Colonic mucosa (tissue), 4 donors: ENCODE results near the gene LHFPL6. TPM values are rescaled to one million over a fixed set of nuclear protein-coding genes. Genes with fewer than 3 reads are reported as not detected.

Experiments
- DNase-seq: peaks from one replicate; pipeline ENCODE4 v3.0.0-alpha.2; 2020
- H3K27ac ChIP-seq: fragments of 200-600 bp; one replicate; pipeline ENCODE4 v1.8.0; 2021
- H3K27me3 ChIP-seq: fragments of 200-600 bp; one replicate; pipeline ENCODE4 v1.8.0; 2021
- H3K36me3 ChIP-seq: fragments of 200-600 bp; one replicate; pipeline ENCODE4 v1.8.0; 2021
- H3K4me1 ChIP-seq: fragments of 200-600 bp; one replicate; pipeline ENCODE4 v1.8.0; 2021; ENCODE audit warnings: mild to moderate bottlenecking
- H3K4me3 ChIP-seq: fragments of 200-600 bp; one replicate; pipeline ENCODE4 v1.8.0; 2021
- H3K9ac ChIP-seq, 2 donors: one replicate each; pipeline ENCODE4 v1.7.0; 2013; ENCODE audit warnings: control low read depth in 2 of 2, low read depth in 2 of 2, low read length in 2 of 2
- H3K9me3 ChIP-seq: fragments of 200-600 bp; one replicate; pipeline ENCODE4 v1.8.0; 2021
- CTCF ChIP-seq: fragments of 200-600 bp; IDR thresholded peaks from one replicate; pipeline ENCODE4 v1.8.0; 2022; ENCODE audit warnings: antibody characterized with exemption, mild to moderate bottlenecking
- intact Hi-C: fragments of 100-400 bp; cut with DNase I; formaldehyde crosslinking; loops from one replicate; pipeline ENCODE4 v1.14.1; 2022
- total RNA-seq, 2 donors: library from RNA; stranded (reverse); fragmentation: NEBNext Ultra II Directional in 1 of 2; extraction: Animal tissue kit (Norgen Biotek cat#: 25700) in 1 of 2; gene quantifications; one replicate each; pipeline ENCODE4 v1.2.1, GENCODE V29; 2021
- donor health status: healthy.
- donor health status: DM: no; HTN: no; CAD: no.
- donor health status: DM: no; HTN: no; CAD: no.

Gene LHFPL6
- total RNA-seq, 2 donors from 2014 or later: 4.3 to 10.1 TPM

- Histone ChIP-seq H3K9ac (no peak overlapping the region), H3K36me3 (no peaks in the 10 kb centered on the region), H3K4me3 (no peak overlapping the region), H3K27ac (no peak overlapping the region), H3K27me3 (no peaks in the 10 kb centered on the region), H3K4me1 (no peaks in the 10 kb centered on the region), H3K9me3 (no peaks in the 10 kb centered on the region)
- intact Hi-C loops: no loop called here
- no peak for TF ChIP-seq CTCF
- no peak for DNase-seq
Measured at GRCh38 chr13:39527961-39528660, 74.9 kb downstream of the LHFPL6 start.

GRCh38 chr13:39527301-39527700 is 75.7 kb downstream of the LHFPL6 start:
- H3K4me3 ChIP-seq: no peak overlapping the region
- intact Hi-C loops: no loop called here
- no peak for DNase-seq
- H3K9me3 ChIP-seq: no peaks in the 10 kb centered on the region
- no peaks in the 10 kb centered on the region for H3K27me3 ChIP-seq
- no peaks in the 10 kb centered on the region for H3K4me1 ChIP-seq
- no peak for TF ChIP-seq CTCF
- H3K36me3 ChIP-seq: no peaks in the 10 kb centered on the region
- no peak overlapping the region for H3K27ac ChIP-seq
- no peak overlapping the region for H3K9ac ChIP-seq

- Histone ChIP-seq H3K4me1 (no peaks in the 10 kb centered on the region), H3K27me3 (no peaks in the 10 kb centered on the region), H3K9me3 (no peaks in the 10 kb centered on the region), H3K9ac (no peak overlapping the region), H3K27ac (no peak overlapping the region), H3K4me3 (no peak overlapping the region), H3K36me3 (no peaks in the 10 kb centered on the region)
- intact Hi-C loops: no loop called here
- no peak for DNase-seq
- TF ChIP-seq CTCF: no peak
Measured at GRCh38 chr13:39526499-39526898, 76.5 kb downstream of the LHFPL6 start.

- Histone ChIP-seq H3K4me1 (no peaks in the 10 kb centered on the region), H3K27me3 (no peaks in the 10 kb centered on the region), H3K9ac (no peak overlapping the region), H3K27ac (no peak overlapping the region), H3K4me3 (no peak overlapping the region), H3K9me3 (no peaks in the 10 kb centered on the region), H3K36me3 (no peaks in the 10 kb centered on the region)
- intact Hi-C loops: no loop called here
- no peak for DNase-seq
- no peak for TF ChIP-seq CTCF
Measured at GRCh38 chr13:39525506-39525905, 77.5 kb downstream of the LHFPL6 start.

GRCh38 chr13:39524795-39525194 is 78.2 kb downstream of the LHFPL6 start:
- no peak overlapping the region for H3K27ac ChIP-seq
- no peaks in the 10 kb centered on the region for H3K4me1 ChIP-seq
- no peaks in the 10 kb centered on the region for H3K36me3 ChIP-seq
- TF ChIP-seq CTCF: no peak
- no peaks in the 10 kb centered on the region for H3K27me3 ChIP-seq
- H3K9ac ChIP-seq: no peak overlapping the region
- H3K9me3 ChIP-seq: no peaks in the 10 kb centered on the region
- no peak for DNase-seq
- intact Hi-C loops: no loop called here
- no peak overlapping the region for H3K4me3 ChIP-seq
